Stimulated activated CD8-positive, alpha-beta memory T cell treated with anti-CD3 and anti-CD28 coated beads, Interleukin-12 subunit alpha, Interleukin-12 subunit beta, amount 100 ng/mL, for 24 hours (primary cell): ENCODE data around the gene ULK4.
"Not testable (repeated sequence)": the region's sequence is repeated elsewhere in the genome, so short reads cannot be mapped to it uniquely, and the experiment has no call there.

Experiments used
- DNase-seq: peaks from one replicate; pipeline ENCODE4 v3.0.0-alpha.2; 2020; ENCODE audit errors: extremely low read depth

The ULK4 gene

DNA sequence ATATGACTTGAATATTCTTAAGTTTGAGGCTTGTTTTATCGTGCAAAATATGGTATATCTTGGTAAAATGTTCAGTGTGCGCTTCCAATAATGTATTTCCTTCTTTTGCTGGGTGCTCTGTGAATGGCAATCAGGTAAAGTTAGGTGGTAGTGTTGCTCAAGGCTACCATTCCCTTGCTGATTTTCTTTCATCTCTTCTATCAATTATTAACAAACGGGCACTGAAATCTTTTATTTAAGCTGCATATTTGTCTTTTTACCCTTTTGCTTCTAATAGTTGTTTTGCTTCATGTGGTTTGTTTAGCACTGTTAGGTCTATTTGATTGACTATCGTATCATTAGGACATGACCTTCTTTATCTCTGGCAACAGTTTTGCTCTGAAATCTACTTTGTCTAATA, 520.3 kb downstream of the ULK4 start:
- DNase-seq, result no peak

GRCh38 chr3:41441139-41441538, 520.8 kb downstream of the ULK4 start:
- no peak for DNase-seq

DNA sequence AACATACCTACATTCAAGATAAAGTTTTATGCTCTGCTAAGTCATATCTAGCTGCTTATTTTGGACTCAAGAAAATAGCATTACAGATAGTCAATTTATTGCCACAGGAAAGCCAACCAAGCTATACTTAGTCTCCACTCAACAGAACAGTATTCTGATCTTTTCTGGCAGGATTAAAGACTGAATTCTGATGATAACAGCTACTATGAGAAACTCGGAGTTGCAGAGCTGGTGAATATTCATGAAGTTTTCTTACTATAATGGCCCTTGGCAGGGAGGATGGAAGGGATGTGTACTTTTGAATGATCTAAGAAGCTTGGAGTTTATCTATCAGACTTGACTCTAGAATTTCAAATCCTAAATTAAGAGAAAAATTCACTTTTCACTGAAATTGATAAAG, 524.9 kb downstream of the ULK4 start:
- DNase-seq, result no peak

- DNase-seq, result no peak
Observed at GRCh38 chr3:41434781-41435180, 527.1 kb downstream of the ULK4 start.

DNA sequence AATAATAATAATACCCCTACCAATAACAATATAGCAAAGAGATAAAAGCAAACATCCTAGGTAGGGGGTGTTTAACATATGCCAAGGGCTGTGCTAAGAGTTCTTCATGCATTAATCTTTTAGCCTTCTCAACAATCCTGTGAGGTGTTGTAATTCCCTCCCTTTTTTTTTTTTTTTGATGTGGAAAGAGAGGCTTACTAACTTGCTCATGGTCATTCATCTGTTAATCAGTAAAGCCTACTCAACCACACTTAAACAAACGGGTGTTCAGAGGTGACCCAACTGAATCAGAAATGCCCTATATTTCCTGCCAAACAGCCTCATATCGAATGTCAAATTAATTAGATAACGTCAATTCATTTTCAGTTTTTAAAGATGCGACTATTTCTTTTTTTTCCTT, 530.5 kb downstream of the ULK4 start:
- no peak for DNase-seq

DNA sequence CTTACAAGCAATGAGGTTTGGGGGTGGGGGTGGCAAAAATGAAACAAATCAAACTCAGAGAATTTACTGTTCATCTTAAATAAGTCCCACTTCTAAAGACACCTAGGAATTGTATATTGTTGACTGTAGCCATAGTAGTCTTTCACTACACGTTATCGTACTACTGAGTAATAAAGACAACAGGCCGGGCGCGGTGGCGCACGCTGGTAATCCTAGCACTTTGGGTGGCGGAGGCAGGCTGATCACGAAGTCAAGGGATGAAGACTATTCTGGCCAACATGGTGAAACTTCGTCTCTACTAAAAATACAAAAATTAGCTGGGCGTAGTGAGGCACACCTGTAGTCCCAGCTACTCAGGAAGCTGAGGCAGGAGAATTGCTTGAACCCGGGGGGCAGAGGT, 531.0 kb downstream of the ULK4 start:
- DNase-seq, result no peak

GRCh38 chr3:41430391-41430790, 531.5 kb downstream of the ULK4 start:
- DNase-seq, result no peak

DNA sequence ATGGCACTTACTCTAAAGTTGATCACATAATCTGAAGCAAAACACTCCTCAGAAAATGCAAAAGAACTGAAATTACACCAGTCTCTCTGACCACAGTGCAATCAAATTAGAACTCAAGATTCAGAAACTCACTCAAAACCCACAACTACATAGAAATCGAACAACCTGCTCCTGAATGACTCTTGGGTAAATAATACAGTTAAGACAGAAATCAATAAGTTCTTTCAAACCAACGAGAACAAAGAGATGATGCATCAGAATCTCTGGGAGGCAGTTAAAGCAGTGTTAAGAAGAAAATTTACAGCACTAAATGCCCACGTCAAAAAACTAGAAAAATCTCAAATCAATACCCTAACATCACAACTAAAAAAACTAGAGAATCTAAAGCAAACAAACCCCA, 535.4 kb downstream of the ULK4 start:
- no peak for DNase-seq

- no peak for DNase-seq
Observed at GRCh38 chr3:41424543-41425300, 537.2 kb downstream of the ULK4 start.

DNA sequence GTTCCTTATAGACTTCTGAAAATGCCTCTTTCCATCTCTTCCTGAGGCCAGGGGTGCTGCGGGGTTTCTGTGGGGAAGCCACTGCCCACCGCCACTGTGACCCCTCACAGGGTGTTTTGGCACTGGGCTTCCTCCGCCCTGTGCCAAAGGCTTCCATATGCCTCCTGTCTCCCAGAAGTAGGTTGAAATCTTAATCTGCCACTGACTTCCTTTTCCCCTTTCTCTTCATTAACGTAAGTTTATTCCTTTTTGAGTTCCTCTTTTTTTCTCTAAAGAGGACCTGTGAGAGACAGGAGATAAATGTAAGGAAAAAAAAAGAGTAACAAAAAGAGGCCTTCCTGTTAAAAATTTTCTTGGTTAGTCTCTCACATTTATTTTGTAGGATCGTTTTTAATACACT, 542.1 kb downstream of the ULK4 start:
- DNase-seq, result no peak

GRCh38 chr3:41418961-41419691, 542.8 kb downstream of the ULK4 start:
- no peak for DNase-seq

GRCh38 chr3:41417574-41417973, 544.3 kb downstream of the ULK4 start:
- no peak for DNase-seq

DNA sequence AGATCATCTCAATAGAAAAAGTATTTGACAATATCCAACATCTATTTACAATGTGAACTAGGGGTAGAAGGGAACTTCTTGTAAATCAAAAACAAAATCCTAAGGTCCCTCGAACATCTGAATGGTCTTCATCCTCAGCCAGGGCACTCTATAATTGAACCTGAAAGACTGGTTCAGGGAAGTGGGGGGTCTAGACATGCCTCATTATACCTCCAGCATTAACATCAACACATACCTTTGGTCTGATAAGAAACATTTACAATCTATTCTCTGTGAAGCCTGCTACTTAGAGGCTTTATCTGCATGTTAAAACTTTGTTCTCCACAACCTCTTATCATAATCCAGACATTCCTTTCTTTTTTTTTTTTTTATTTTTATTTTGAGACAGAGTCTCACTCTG, 550.8 kb downstream of the ULK4 start:
- no peak for DNase-seq

DNA sequence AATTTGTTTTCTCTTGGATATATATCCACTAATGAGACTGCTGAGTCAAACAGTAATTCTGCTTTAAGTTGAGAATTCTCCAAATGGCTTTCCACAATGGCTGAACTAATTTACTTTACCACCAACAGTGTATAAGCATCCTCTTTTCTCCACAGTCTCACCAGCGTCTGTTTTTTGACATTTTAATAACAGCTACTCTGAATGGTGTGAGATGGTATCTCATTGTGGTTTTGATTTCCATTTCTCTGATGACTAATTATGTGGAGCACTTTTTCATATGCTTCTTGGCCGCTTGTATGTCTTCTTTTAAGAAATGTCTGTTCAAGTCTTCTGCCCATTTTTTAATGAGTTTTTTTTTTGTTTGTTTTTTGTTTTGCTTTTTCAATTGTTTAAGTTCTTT, 556.4 kb downstream of the ULK4 start:
- DNase-seq, result no peak

- no peak for DNase-seq
Observed at GRCh38 chr3:41404582-41404981, 557.3 kb downstream of the ULK4 start.

DNA sequence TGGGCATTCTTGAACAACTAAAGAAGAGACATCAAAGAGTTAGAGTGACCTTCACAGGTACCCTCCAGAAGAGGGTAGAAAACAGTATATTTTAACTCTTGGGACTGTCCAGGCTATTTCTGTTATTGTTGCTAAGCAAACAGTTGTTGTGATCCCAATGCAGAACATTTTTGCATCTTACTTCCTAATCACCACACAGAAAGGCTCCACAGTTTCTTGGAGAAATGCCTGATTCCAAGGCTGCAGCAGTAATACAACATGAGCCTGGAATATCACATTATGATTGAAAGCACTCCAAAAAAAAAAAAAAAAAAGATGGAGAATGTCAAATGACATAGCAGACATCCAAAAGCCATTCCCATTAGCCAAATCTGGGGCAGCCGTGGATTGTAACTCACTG, 567.0 kb downstream of the ULK4 start:
- no peak for DNase-seq

GRCh38 chr3:41370765-41371535, 591.0 kb downstream of the ULK4 start:
- not testable (repeated sequence) for DNase-seq

DNA sequence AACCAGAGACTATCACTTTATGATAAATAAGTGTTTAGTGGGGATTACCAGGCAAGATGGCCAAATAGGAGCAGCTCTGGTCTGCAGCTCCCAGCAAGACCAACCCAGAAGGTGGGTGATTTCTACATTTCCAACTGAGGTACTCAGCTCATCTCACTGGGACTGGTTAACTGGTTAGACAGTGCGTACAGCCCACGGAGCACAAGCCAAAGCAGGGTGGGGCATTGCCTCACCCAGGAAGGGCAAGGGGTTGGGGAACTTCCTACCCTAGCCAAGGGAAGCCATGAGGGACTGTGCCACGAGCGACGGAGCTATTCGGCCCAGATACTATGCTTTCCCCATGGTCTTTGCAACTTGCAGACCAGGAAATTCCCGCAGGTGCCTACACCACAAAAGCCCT, 591.6 kb downstream of the ULK4 start:
- DNase-seq, result no peak

DNA sequence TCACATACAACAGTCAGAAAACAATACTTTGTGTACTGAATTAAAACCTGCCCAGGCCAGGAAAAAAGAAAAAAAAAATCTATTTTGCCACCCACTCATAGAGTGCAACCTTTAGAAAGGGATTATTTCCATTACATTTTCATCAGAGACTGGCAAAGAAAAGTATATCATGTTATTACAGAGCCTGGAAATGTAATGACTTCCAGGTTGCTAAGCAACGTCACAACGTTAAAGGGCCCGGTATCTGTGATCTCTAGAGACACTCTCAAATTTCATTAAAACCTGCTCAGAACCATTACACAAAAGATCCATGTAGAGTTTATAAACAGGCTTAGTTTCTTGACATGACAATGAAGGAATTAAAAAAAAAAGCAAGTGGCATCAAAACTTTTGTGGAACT, 592.1 kb downstream of the ULK4 start:
- DNase-seq, result no peak

DNA sequence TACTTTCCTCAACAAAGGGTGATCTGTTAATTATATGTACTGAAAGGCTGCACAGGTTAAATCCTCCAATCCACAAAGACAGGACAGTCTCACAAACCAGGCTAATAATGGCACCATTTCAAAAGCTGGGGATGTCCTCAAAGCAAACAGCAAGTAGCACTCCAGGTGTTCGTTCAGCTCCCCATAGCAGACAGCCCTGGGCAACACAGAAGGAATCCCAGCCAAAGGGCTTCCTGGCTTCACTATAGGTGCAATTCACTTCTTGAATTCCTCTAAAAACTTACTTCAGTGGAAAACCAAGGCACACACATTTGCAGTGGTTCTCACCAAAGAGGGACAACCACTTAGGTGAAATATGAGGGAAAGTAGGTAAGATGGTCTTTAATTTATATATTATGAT, 595.9 kb downstream of the ULK4 start:
- no peak for DNase-seq

- DNase-seq, result no peak
Observed at GRCh38 chr3:41364736-41365135, 597.2 kb downstream of the ULK4 start.

DNA sequence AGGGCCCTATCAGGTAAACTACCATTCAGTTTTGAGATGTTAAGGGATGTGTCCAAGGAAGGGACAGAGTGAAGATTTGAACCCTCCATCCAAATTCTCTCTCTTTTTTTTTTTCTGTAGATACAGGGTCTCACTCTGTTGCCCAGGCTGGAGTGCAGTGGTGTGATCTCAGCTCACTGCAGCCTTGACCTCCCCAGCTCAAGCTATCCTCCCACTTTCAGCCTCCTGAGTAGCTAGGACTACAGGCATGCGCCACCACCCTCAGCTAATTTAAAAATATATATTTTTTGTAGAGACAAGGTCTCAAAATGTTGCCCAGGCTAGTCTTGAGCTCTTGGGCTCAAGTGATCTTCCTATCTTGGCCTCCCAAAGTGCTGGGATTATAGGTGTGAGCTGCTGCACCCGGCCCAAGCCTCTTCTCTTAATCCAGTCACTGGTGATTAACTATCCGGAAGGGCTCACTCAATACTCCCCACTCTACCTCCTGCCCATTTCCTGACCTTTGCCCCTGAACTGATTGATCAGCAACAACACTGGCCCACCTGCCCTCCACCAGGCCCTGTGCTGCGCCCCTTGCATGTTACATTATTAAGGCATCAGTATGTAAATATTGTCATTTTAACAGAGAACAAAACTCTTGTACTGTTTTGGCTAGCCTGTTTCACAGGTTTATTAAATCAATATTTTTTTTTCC, 597.9 kb downstream of the ULK4 start:
- DNase-seq, result no peak
